Astrocyte (in vitro differentiated cells and primary cell): ENCODE measurements around the gene C7. TPM values are rescaled to one million over a fixed set of nuclear protein-coding genes. Genes with fewer than 3 reads are reported as not detected.

ENCODE experiments used
- DNase-seq: peaks from one replicate; pipeline ENCODE4 v3.0.0-alpha.2; 2010; ENCODE audit warnings: low read depth
- FAIRE-seq: peaks from 2 replicates; lab custom pipeline; 2011; peaks lifted over from hg19 to GRCh38; lab: Jason Lieb, UNC
- H2AFZ ChIP-seq: 2 replicates; pipeline ENCODE4 v1.6.0; 2012; ENCODE audit warnings: low read depth, low read length, inconsistent platforms
- H3K27ac ChIP-seq: 2 replicates; pipeline ENCODE4 v1.5.1; 2011; ENCODE audit warnings: low read depth, low read length, inconsistent platforms
- H3K27me3 ChIP-seq: 2 replicates; pipeline ENCODE4 v1.6.0; 2011; ENCODE audit warnings: low read length, inconsistent platforms; ENCODE audit not compliant: insufficient read depth
- H3K36me3 ChIP-seq: 2 replicates; pipeline ENCODE4 v1.5.1; 2011; ENCODE audit warnings: low read length, inconsistent platforms; ENCODE audit not compliant: insufficient read depth
- H3K4me1 ChIP-seq: 2 replicates; pipeline ENCODE4 v1.5.1; 2011; ENCODE audit warnings: low read length, inconsistent platforms; ENCODE audit not compliant: insufficient read depth
- H3K4me2 ChIP-seq: 2 replicates; pipeline ENCODE4 v1.6.0; 2012; ENCODE audit warnings: low read length, inconsistent platforms
- H3K4me3 ChIP-seq: 2 replicates; pipeline ENCODE4 v1.5.1; 2011; ENCODE audit warnings: low read depth, mild to moderate bottlenecking, low read length, inconsistent platforms; ENCODE audit not compliant: insufficient read depth
- H3K79me2 ChIP-seq: 2 replicates; pipeline ENCODE4 v1.6.0; 2012; ENCODE audit warnings: mild to moderate bottlenecking, low read length, inconsistent platforms; ENCODE audit not compliant: insufficient read depth
- H3K9ac ChIP-seq: 2 replicates; pipeline ENCODE4 v1.6.0; 2012; ENCODE audit warnings: mild to moderate bottlenecking, low read length, inconsistent platforms
- H3K9me3 ChIP-seq: 2 replicates; pipeline ENCODE4 v1.5.1; 2012; ENCODE audit warnings: low read depth, mild to moderate bottlenecking, low read length, inconsistent platforms; ENCODE audit not compliant: insufficient read depth
- H4K20me1 ChIP-seq: 2 replicates; pipeline ENCODE4 v1.6.0; 2012; ENCODE audit warnings: low read length, inconsistent platforms; ENCODE audit not compliant: insufficient read depth
- H3K27ac Mint-ChIP-seq: one replicate; pipeline ENCODE4 v1.8.0; 2021; ENCODE audit warnings: mild to moderate bottlenecking, mixed read lengths; ENCODE audit not compliant: unreplicated experiment
- H3K27me3 Mint-ChIP-seq: one replicate; pipeline ENCODE4 v1.8.0; 2021; ENCODE audit warnings: low read depth, mixed read lengths; ENCODE audit not compliant: unreplicated experiment
- H3K36me3 Mint-ChIP-seq: one replicate; pipeline ENCODE4 v1.8.0; 2021; ENCODE audit warnings: low read depth, mixed read lengths; ENCODE audit not compliant: unreplicated experiment
- H3K4me1 Mint-ChIP-seq: one replicate; pipeline ENCODE4 v1.8.0; 2021; ENCODE audit warnings: low read depth, mixed read lengths; ENCODE audit not compliant: unreplicated experiment
- H3K4me3 Mint-ChIP-seq: one replicate; pipeline ENCODE4 v1.8.0; 2021; ENCODE audit warnings: mild to moderate bottlenecking, moderate library complexity, mixed read lengths; ENCODE audit not compliant: unreplicated experiment
- H3K9me3 Mint-ChIP-seq: one replicate; pipeline ENCODE4 v1.8.0; 2021; ENCODE audit warnings: mild to moderate bottlenecking, mixed read lengths; ENCODE audit not compliant: unreplicated experiment
- EZH2 ChIP-seq: IDR thresholded peaks from 2 replicates; pipeline ENCODE4 v1.6.1; 2012; ENCODE audit warnings: mild to moderate bottlenecking, low read length, inconsistent platforms; ENCODE audit not compliant: insufficient read depth
- total RNA-seq: library from RNA; stranded (reverse); gene quantifications from 2 replicates; pipeline ENCODE4 v1.2.1, GENCODE V29; 2021
- TF ChIP-seq, protein P1 (sequence below): IDR thresholded peaks from 2 replicates; pipeline ENCODE4 v1.5.1; 2011; ENCODE audit warnings: low read depth, mild to moderate bottlenecking, inconsistent platforms, low read length, moderate library complexity; ENCODE audit not compliant: insufficient read depth

C7 gene
- total RNA-seq, 1 donor from 2014 or later = 0.66 TPM

DNA sequence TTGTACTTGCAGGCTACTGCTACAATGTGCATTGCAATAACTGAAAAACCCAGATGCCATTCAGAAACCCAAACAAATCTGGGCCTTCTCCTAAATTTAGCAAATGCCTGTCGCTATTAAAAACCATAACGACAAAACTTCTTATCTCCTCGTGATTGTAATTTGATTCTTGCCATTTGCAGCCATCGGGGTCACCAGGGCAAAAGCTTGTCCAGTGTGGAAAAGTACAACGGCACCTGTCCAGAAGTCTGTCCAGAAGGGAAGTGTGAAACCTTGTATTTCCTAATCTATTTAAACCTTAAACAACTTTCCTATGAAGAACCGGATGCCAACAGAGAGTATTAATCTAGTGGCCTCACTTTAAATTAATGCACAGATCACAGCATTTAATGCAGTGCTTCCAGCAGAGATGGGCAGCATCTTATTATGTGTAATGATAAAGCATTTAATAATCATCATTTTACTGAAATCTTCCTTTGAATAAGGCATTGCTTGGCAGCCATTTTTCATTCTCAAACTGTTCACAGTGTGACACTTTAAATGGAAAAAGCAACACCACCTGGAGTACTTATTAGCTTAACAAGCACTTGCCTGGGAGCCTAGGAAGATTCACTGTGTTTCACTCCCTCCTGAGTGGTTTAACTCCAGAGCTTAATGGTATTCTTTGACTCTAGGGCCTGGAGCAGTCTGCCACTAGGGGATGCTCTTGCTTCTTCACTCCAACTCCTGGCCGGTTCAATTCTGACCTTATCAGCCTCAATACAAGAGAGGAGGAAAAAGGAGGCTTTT is 4.9 kb upstream of the C7 start:
- peaks cover 11% of the 10 kb centered on the region for H3K4me1 Mint-ChIP-seq
- no peaks in the 10 kb centered on the region for H3K79me2 ChIP-seq
- no peak overlapping the region for H3K9ac ChIP-seq
- no peaks in the 10 kb centered on the region for H3K36me3 ChIP-seq
- H3K27ac ChIP-seq = no peak overlapping the region
- H4K20me1 ChIP-seq = no peaks in the 10 kb centered on the region
- no peaks in the 10 kb centered on the region for H3K9me3 ChIP-seq
- H3K27me3 Mint-ChIP-seq = no peaks in the 10 kb centered on the region
- peaks cover 2% of the 10 kb centered on the region for H3K9me3 Mint-ChIP-seq
- no peaks in the 10 kb centered on the region for H3K4me1 ChIP-seq
- no peak overlapping the region for H3K4me3 Mint-ChIP-seq
- TF ChIP-seq EZH2 = no peak
- TF ChIP-seq, protein P1, sequence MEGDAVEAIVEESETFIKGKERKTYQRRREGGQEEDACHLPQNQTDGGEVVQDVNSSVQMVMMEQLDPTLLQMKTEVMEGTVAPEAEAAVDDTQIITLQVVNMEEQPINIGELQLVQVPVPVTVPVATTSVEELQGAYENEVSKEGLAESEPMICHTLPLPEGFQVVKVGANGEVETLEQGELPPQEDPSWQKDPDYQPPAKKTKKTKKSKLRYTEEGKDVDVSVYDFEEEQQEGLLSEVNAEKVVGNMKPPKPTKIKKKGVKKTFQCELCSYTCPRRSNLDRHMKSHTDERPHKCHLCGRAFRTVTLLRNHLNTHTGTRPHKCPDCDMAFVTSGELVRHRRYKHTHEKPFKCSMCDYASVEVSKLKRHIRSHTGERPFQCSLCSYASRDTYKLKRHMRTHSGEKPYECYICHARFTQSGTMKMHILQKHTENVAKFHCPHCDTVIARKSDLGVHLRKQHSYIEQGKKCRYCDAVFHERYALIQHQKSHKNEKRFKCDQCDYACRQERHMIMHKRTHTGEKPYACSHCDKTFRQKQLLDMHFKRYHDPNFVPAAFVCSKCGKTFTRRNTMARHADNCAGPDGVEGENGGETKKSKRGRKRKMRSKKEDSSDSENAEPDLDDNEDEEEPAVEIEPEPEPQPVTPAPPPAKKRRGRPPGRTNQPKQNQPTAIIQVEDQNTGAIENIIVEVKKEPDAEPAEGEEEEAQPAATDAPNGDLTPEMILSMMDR = peak; percentile 100
- no peaks in the 10 kb centered on the region for H3K36me3 Mint-ChIP-seq
- H3K27ac Mint-ChIP-seq = no peak overlapping the region
- no peak overlapping the region for H2AFZ ChIP-seq
- no peak overlapping the region for H3K4me3 ChIP-seq
- no peaks in the 10 kb centered on the region for H3K27me3 ChIP-seq
- DNase-seq (peak; percentile 46), FAIRE-seq (no peak)
- H3K4me2 ChIP-seq = no peak overlapping the region

DNA sequence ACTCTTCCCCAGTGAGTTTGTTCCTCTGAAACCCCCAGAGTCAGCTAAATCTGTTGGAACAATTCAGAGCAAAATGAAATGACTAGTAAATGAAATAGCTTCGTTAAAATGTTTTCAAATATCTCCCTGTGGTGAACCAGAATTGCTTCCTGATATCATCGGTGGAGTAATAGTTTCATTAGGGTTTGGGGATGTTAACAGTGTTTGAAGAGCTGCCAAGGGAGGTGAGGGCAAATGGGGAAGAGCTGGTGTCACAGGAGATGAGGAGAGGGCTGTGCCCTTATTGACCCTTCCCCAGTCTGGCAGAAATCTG is 4.3 kb upstream of the C7 start:
- no peaks in the 10 kb centered on the region for H3K9me3 Mint-ChIP-seq
- H3K9ac ChIP-seq = no peak overlapping the region
- FAIRE-seq = no peak
- H3K36me3 Mint-ChIP-seq = no peaks in the 10 kb centered on the region
- no peaks in the 10 kb centered on the region for H3K36me3 ChIP-seq
- no peaks in the 10 kb centered on the region for H4K20me1 ChIP-seq
- no peak overlapping the region for H2AFZ ChIP-seq
- no peaks in the 10 kb centered on the region for H3K79me2 ChIP-seq
- H3K27ac ChIP-seq = no peak overlapping the region
- no peak overlapping the region for H3K27ac Mint-ChIP-seq
- no peaks in the 10 kb centered on the region for H3K27me3 ChIP-seq
- DNase-seq = no peak
- peaks cover 11% of the 10 kb centered on the region for H3K4me1 Mint-ChIP-seq
- H3K9me3 ChIP-seq = no peaks in the 10 kb centered on the region
- H3K4me3 ChIP-seq = no peak overlapping the region
- no peak overlapping the region for H3K4me2 ChIP-seq
- H3K4me1 ChIP-seq = no peaks in the 10 kb centered on the region
- TF ChIP-seq, protein P1 = no peak
- TF ChIP-seq EZH2 = no peak
- H3K27me3 Mint-ChIP-seq = no peaks in the 10 kb centered on the region
- no peak overlapping the region for H3K4me3 Mint-ChIP-seq

DNA sequence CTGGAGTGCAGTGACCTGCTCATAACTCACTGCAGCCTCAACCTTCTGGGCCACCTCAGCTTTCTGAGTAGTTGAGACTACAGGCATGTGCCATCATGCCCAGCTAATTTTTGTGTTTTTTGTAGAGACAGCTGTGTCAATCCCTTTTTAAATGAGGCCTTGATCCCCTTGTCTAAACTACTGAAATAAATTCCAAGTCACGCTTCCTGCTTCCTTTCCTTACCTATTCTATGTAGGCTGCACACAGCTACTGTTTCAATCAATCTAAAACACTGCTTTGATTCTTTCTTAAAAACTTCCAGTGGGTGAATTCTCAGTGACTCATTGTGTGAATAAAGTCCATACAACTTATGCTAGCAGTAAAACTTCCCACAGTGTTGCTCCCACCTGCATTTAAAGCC is 2.9 kb upstream of the C7 start:
- Mint-ChIP-seq H3K36me3 (no peaks in the 10 kb centered on the region), H3K27me3 (no peaks in the 10 kb centered on the region), H3K4me3 (no peak overlapping the region), H3K4me1 (peaks cover 11% of the 10 kb centered on the region), H3K27ac (no peak overlapping the region), H3K9me3 (no peaks in the 10 kb centered on the region)
- DNase-seq (peak; percentile 27), FAIRE-seq (no peak)
- H3K79me2 ChIP-seq = no peaks in the 10 kb centered on the region
- H2AFZ ChIP-seq = no peak overlapping the region
- H3K36me3 ChIP-seq = no peaks in the 10 kb centered on the region
- H4K20me1 ChIP-seq = no peaks in the 10 kb centered on the region
- H3K4me1 ChIP-seq = no peaks in the 10 kb centered on the region
- H3K27ac ChIP-seq = no peak overlapping the region
- H3K9ac ChIP-seq = no peak overlapping the region
- TF ChIP-seq EZH2 = no peak
- TF ChIP-seq, protein P1 = no peak
- H3K4me2 ChIP-seq = no peak overlapping the region
- no peak overlapping the region for H3K4me3 ChIP-seq
- no peaks in the 10 kb centered on the region for H3K9me3 ChIP-seq
- no peaks in the 10 kb centered on the region for H3K27me3 ChIP-seq
